GOT3 (cell line): ENCODE data around the gene EPC2.
"Not testable (repeated sequence)": the region's sequence is repeated elsewhere in the genome, so short reads cannot be mapped to it uniquely, and the experiment has no call there.

Source experiments
- DNase-seq: peaks from one replicate; lab custom pipeline; 2025; ENCODE audit warnings: mixed read lengths; lab: John Stamatoyannopoulos, UW

The EPC2 gene

GRCh38 chr2:148721991-148722777 is 77.6 kb downstream of the EPC2 start:
- no peak for DNase-seq

GRCh38 chr2:148725564-148725963 is 81.0 kb downstream of the EPC2 start:
- DNase-seq = no peak

- DNase-seq = no peak
Measured at GRCh38 chr2:148726228-148726627, 81.7 kb downstream of the EPC2 start.

GRCh38 chr2:148730085-148730484 is 85.5 kb downstream of the EPC2 start:
- no peak for DNase-seq

- no peak for DNase-seq
Measured at GRCh38 chr2:148737742-148738141, 93.2 kb downstream of the EPC2 start.

GRCh38 chr2:148739454-148740105 is 95.0 kb downstream of the EPC2 start:
- DNase-seq = no peak

- DNase-seq = no peak
Measured at GRCh38 chr2:148742373-148742772, 97.8 kb downstream of the EPC2 start.

- DNase-seq = no peak
Measured at GRCh38 chr2:148745151-148745851, 100.8 kb downstream of the EPC2 start.

- DNase-seq = no peak
Measured at GRCh38 chr2:148746973-148747372, 102.4 kb downstream of the EPC2 start.

- no peak for DNase-seq
Measured at GRCh38 chr2:148751907-148752306, 107.4 kb downstream of the EPC2 start.

GRCh38 chr2:148752977-148753376 is 108.4 kb downstream of the EPC2 start:
- DNase-seq = no peak

- no peak for DNase-seq
Measured at GRCh38 chr2:148754864-148755263, 110.3 kb downstream of the EPC2 start.

GRCh38 chr2:148756292-148756975 is 111.9 kb downstream of the EPC2 start:
- DNase-seq = no peak

- no peak for DNase-seq
Measured at GRCh38 chr2:148764815-148765214, 120.3 kb downstream of the EPC2 start.

- DNase-seq = no peak
Measured at GRCh38 chr2:148770047-148770446, 125.5 kb downstream of the EPC2 start.

- no peak for DNase-seq
Measured at GRCh38 chr2:148781544-148781943, 137.0 kb downstream of the EPC2 start.

GRCh38 chr2:148789059-148789458 is 144.5 kb downstream of the EPC2 start:
- no peak for DNase-seq

GRCh38 chr2:148790172-148790571 is 145.6 kb downstream of the EPC2 start:
- not testable (repeated sequence) for DNase-seq

- no peak for DNase-seq
Measured at GRCh38 chr2:148794558-148794957, 150.0 kb downstream of the EPC2 start.

GRCh38 chr2:148796735-148797512 is 152.4 kb downstream of the EPC2 start:
- DNase-seq = no peak

GRCh38 chr2:148802448-148803220 is 158.1 kb downstream of the EPC2 start:
- DNase-seq = no peak
